HG02852 (cell line): Measurements from ENCODE around the gene TTC31.
A peak's percentile ranks its signal among the peaks of the same experiment; 100 is the strongest.

Experiments used
- ATAC-seq: cut with Tn5 transposase; IDR thresholded peaks from one replicate; pipeline ENCODE4 v1.9.1; 2021; ENCODE audit warnings: mild to moderate bottlenecking, moderate library complexity; ENCODE audit not compliant: unreplicated experiment

The TTC31 gene

GRCh38 chr2:74524955-74525716 is 42.3 kb downstream of the TTC31 start:
- no peak for ATAC-seq

GRCh38 chr2:74525717-74526648 is 43.1 kb downstream of the TTC31 start, which contains the start of gene DQX1:
Gene DQX1 (minus strand): TSS chr2:74526231. CDS start chr2:74525729, 502 bp downstream.
- ATAC-seq = no peak

GRCh38 chr2:74526649-74527230 is 43.9 kb downstream of the TTC31 start:
- no peak for ATAC-seq

DNA sequence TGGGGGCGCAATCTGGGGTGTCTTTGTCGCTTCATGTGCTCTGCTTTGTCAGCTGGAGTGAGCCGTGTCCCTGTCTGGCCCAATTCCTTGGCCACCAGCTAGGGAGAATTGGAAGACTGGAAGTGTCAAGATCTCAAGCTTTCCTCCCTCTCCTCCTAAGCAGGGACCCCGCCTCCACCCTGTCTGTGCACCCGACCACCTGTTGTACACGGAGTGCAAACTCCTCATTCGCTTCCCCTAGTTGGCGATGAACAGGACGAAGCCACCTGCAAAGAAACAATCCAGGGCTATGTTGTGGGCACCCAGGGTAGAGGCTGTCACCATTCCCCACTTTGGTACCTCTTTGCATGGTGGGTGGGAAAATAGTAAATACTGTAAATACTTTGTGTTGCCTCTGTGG is 44.9 kb downstream of the TTC31 start:
- ATAC-seq = no peak

DNA sequence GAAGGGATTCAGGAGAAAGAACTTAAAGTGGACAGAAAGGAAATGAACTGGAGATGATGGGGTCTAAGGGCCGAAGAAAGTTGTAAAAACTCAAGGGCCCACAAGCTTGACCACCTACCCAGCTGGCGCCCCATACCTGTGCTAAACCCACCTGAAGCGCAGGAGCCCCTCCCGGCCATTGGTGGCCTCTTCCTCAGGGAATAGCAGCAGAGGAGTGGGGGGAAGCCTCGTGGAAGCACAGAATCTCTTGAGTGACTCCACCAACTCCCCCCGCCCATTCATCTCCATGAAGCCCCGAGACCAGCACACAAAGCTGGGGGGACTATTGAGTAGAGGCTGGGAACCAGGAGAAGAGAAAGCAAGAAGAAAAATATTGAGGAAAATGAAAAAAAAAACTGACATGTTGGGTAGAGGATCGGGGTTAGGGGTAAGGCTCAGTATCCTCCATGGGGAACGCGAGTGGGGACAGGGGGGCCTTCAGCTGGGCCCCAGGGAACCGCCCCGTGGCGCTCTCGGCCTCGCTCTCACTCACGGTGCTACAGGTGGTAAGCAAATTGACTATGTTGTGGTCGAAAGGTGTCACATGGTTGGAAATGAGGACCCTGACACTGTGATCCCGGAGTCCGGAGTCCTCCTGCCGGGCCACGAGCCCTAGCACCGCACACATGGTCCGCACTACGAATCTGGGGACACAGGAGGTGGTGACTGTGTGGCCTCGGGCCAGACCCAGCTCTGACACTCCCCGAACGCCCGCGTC is 45.9 kb downstream of the TTC31 start:
- ATAC-seq = peak; percentile 5

GRCh38 chr2:74529357-74530238 is 46.7 kb downstream of the TTC31 start, which contains the start of the genes AUP1 and HTRA2:
Gene AUP1 (minus strand): TSS chr2:74529706. CDS start chr2:74529629, 77 bp downstream.
Gene HTRA2 (plus strand): TSS chr2:74529933. CDS start chr2:74530007, 74 bp downstream.
- ATAC-seq = peak; percentile 79

DNA sequence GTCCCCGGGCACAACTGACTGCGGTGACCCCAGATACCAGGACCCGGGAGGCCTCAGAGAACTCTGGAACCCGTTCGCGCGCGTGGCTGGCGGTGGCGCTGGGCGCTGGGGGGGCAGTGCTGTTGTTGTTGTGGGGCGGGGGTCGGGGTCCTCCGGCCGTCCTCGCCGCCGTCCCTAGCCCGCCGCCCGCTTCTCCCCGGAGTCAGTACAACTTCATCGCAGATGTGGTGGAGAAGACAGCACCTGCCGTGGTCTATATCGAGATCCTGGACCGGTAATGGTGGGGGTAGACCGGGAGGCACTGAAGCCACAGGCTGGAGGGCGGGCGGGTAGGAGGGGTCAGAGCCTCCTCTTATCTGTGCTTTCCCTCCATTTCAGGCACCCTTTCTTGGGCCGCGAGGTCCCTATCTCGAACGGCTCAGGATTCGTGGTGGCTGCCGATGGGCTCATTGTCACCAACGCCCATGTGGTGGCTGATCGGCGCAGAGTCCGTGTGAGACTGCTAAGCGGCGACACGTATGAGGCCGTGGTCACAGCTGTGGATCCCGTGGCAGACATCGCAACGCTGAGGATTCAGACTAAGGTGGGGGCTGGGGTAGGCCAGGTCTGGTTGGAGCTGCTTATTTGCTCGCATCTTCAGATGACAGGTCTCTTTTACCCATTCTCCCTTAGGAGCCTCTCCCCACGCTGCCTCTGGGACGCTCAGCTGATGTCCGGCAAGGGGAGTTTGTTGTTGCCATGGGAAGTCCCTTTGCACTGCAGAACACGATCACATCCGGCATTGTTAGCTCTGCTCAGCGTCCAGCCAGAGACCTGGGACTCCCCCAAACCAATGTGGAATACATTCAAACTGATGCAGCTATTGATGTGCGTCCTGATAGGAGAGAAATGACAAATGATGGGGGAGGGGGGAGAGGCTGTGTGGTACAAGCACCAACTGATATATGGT is 47.6 kb downstream of the TTC31 start:
- peak; percentile 34 for ATAC-seq

DNA sequence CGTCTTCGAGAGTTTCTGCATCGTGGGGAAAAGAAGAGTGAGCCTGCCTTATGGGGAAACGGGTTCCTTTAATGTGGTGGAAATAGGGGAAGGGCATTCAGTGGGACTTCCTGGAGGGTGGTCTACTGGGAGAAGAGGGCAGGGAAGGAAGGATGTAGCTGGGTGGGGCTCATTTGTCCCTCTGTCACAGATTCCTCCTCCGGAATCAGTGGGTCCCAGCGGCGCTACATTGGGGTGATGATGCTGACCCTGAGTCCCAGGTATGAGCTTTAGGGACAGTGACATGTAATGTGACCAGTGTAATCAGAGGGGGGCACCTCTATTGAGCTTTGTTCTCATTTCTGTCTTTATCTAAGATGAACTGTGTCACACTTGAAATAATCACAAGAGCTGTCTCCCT is 48.8 kb downstream of the TTC31 start:
- no peak for ATAC-seq

- no peak for ATAC-seq
These were observed 49.3 kb downstream of the TTC31 start for GRCh38 chr2:74532222-74532621.

DNA sequence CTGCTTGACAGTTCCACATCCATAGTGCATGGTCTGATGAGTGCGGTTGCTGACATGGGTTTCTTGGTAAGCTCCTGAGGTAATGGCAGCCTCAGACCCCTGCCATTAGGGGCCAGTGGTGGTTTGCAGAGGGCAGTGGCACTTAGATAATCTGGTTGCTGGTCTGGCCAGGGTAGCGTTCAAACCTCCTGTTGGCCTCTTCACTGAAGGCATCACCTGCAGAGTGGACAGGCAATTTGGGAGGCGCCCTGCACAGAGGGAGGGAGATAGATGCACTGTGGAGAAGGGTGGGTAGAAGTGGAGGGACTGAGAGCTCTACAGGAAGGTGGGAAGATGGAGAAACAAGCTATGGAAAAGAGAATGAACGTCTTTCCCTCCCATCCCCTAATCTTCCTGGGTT is 50.6 kb downstream of the TTC31 start:
- no peak for ATAC-seq

- ATAC-seq = no peak
These were observed 51.5 kb downstream of the TTC31 start for GRCh38 chr2:74534411-74534810.

DNA sequence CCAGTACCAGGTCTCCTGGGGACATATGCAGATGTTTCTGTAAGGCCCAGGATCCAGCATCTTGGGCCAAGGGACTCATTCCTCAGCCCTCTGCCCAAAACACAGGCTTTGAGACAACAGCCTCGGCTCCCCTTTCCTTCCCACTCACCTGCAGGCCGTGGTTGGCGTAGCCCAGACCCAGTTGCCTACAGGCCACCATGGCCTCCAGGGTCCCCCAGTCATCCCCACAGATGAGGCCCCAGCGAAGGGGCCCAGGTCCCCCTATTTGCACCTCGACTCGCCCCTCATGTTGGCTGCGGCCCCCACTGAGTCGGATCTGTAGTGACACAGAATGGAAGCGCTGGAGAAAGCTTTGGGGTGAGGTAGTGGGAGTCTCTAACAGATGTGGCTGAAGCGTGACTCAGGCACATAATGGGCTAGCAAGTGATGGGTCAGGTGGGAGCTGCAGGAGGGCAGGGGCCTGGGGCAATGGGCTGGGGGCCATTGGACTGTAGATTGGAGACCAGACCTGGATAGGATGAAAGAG is 52.6 kb downstream of the TTC31 start:
- no peak for ATAC-seq

DNA sequence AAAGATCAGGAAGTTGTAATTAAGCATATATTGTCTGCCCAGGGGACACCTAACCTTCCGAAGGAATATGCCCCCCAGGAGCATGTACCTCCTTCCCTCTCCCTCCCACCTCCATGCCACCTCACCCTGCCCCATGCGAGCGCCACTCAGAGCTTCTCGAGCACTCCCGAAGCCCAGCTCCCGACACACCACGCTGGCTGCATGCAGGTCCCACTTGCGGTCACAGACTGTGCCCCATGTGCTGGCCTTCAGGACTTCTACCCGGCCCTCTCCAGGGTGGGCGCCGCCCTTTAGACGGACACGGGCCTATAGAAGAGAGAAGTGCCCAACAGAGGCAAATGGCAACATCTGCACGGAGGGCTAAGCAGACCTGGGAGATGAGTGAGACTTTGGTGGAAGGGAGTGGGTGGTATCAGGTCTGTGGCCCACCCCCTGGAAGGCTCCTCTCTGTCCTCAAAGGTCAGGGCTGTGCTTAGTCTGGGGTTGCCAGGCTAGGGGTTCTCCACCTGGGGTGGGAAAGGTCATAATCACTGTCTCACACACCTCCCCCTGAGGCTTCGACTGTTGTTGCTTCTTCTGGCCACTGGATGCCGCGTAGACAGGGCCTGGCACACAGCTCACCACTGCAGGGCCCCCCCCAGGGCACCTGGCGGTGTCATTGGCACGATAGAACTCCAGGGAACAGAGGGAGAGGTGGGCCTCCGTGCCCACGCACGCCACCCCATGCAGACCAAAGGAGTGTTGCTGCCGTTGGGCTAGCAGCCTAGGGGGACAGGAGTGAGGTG is 53.5 kb downstream of the TTC31 start:
- no peak for ATAC-seq

GRCh38 chr2:74537140-74537539 is 54.3 kb downstream of the TTC31 start:
- ATAC-seq = no peak

DNA sequence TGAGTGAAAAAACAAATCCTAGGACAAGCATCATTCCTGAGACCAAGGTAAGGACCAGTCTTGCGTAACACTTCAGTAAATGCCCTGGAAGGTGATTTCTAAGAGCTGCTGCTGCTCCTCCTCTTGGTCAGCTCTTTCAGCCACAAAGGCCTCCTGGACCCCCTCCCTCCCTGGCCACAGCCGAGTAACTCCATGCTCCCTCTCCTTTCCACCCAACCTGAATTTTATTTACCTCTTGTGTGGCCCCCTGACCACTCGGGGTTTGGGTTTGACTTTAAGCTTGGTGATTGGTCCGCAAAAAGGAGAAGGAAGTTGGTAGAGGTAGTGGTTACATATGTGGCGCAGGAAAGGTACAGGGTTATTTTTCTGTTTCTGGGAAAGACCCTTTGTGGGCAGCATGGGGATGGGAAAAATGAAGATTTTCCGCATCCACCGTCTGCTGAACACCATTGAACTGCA is 56.0 kb downstream of the TTC31 start:
- ATAC-seq = no peak

GRCh38 chr2:74540291-74540690 is 57.4 kb downstream of the TTC31 start:
- no peak for ATAC-seq

- no peak for ATAC-seq
These were observed 60.1 kb downstream of the TTC31 start for GRCh38 chr2:74542978-74543377.
